ENCODE results near the gene TNK1. TPM values are rescaled to one million over a fixed set of nuclear protein-coding genes. Genes with fewer than 3 reads are reported as not detected.

TNK1 gene
- polyA plus RNA-seq, 1 of the 3 experiments (the other 2 are of a cell fraction), result 0.64 TPM

DNA sequence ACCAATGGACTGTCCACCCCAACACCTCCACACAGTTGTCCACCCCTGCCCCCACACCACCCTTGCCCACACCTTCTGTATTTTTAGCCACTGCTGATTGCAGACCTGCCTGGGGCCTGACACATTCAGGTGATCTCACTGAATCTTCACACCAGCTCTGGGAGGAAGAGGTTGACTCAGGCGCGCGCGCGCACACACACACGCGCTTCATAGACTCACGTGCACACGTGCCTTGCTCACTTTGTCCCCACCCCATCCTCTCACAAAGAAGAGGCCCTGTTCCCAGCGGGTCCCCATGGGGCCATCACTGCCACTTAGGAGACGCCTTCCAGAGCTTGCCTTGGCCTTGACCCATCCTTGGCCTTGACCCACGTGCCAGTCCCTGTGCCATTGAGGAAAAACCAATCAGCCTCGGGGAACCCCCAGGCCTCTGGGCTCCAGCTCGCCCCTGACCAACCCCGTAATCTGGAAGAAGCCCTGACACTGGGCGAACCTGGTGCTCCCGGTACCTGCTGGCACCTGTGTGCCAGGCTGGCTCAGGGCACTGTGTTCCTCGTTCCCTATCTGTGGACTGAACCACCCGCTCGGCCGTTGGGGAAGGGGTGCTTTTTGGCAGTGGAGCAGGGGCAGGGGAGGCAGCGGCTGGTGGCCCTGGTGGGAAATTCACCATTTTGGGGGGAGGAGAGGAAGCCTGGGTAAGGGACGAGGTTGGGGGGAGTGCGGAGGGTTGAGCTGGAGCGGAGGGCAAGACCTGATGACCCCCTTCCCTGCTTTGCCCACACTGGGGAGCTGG lies 29.9 kb downstream of the TNK1 start:
- POLR2A ChIA-PET, result no interaction called here
- no peak overlapping the region for H2AFZ ChIP-seq (ENCODE audit: low read depth)
- CTCF ChIA-PET, result interaction anchor here (2.8 kb wide), 1 partner anchor 26 kb away, joined by 8 read pairs; no protein-coding TSS in a partner anchor

More for the DNA sequence above, 29.9 kb downstream of the TNK1 start:
- H3K4me1 ChIP-seq (ENCODE audit: control insufficient read depth in 1 of 2, insufficient read depth in 2 of 2, low read depth in 1 of 2, low read length in 1 of 2), result peaks cover 0 to 15% of the 10 kb centered on the region in 2 experiments; a peak in 1 of 4 replicates
- H3K27ac ChIP-seq (ENCODE audit: low read depth in 2 of 2, low read length in 1 of 2), result no peak overlapping the region
- TF ChIP-seq, protein P1, sequence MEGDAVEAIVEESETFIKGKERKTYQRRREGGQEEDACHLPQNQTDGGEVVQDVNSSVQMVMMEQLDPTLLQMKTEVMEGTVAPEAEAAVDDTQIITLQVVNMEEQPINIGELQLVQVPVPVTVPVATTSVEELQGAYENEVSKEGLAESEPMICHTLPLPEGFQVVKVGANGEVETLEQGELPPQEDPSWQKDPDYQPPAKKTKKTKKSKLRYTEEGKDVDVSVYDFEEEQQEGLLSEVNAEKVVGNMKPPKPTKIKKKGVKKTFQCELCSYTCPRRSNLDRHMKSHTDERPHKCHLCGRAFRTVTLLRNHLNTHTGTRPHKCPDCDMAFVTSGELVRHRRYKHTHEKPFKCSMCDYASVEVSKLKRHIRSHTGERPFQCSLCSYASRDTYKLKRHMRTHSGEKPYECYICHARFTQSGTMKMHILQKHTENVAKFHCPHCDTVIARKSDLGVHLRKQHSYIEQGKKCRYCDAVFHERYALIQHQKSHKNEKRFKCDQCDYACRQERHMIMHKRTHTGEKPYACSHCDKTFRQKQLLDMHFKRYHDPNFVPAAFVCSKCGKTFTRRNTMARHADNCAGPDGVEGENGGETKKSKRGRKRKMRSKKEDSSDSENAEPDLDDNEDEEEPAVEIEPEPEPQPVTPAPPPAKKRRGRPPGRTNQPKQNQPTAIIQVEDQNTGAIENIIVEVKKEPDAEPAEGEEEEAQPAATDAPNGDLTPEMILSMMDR (IDR thresholded peaks at IDR 0.05), result no peak
- no peak for TF ChIP-seq REST (IDR thresholded peaks at IDR 0.05; ENCODE audit: low read depth, low read length)
- TF ChIP-seq FOSL2 (IDR thresholded peaks at IDR 0.05; ENCODE audit: borderline replicate concordance, low read depth), result no peak
- H4K20me1 ChIP-seq (ENCODE audit: insufficient read depth), result peaks cover 11% of the 10 kb centered on the region; the same call in 1 of the 2 replicates
- H3K4me3 ChIP-seq (ENCODE audit: low read depth in 2 of 2, low read length in 1 of 2), result no peak overlapping the region
- no peak overlapping the region for H3K9ac ChIP-seq
- no peaks in the 10 kb centered on the region for H3K27me3 ChIP-seq (ENCODE audit: insufficient read depth)
- no peaks in the 10 kb centered on the region for H3K9me2 ChIP-seq
- peaks cover 8 to 53% of the 10 kb centered on the region in 2 experiments for H3K36me3 ChIP-seq (replicated peaks in 1 of 2; ENCODE audit: control insufficient read depth in 1 of 2, insufficient read depth in 2 of 2, low read length in 1 of 2)
- 91% methylated on average over 16 of the region's 25 CpGs for WGBS (ENCODE audit: low lambda C conversion rate)
- no peaks in the 10 kb centered on the region for H3F3A ChIP-seq (replicated peaks; ENCODE audit: insufficient read depth)
- no peaks in the 10 kb centered on the region for H3K9me3 ChIP-seq
- H3K4me2 ChIP-seq, result no peak overlapping the region
- H3K79me2 ChIP-seq (ENCODE audit: insufficient read depth), result peaks cover 17% of the 10 kb centered on the region
- DNase-seq, result no peak
